HepG2 (cell line): ENCODE results near the gene PLOD3.

ENCODE experiments used
- E2F5 ChIP-seq: sonication (generic); formaldehyde crosslinking; conservative IDR thresholded peaks from 2 replicates; pipeline ENCODE4 v1.4.0; 2020; ENCODE audit warnings: missing genetic modification reagents
- GZF1 ChIP-seq: sonication (generic); formaldehyde crosslinking; IDR thresholded peaks from 2 replicates; pipeline ENCODE4 v1.5.1; 2020; ENCODE audit warnings: mild to moderate bottlenecking, missing genetic modification reagents
- KMT2A ChIP-seq: sonication (generic); formaldehyde crosslinking; IDR thresholded peaks from 2 replicates; pipeline ENCODE4 v1.4.0; 2020; ENCODE audit warnings: missing genetic modification reagents
- NBN ChIP-seq: fragments of 450-650 bp; conservative IDR thresholded peaks from 2 replicates; pipeline ENCODE4 v1.6.1; 2017
- SOX6 ChIP-seq, 2 experiments: fragments of 450-650 bp in 1 of 2; sonication (generic) in 1 of 2; formaldehyde crosslinking in 1 of 2; IDR thresholded peaks; 2 replicates each; pipeline versions ENCODE4 v1.4.0 to v1.6.1; 2017 to 2020; ENCODE audit warnings: antibody characterized with exemption in 1 of 2, mild to moderate bottlenecking in 1 of 2, missing genetic modification reagents in 1 of 2
- USF2 ChIP-seq, 2 experiments: sonication (generic) in 1 of 2; formaldehyde crosslinking in 1 of 2; IDR thresholded peaks; 2 replicates each; pipeline versions ENCODE4 v1.5.1 to v1.6.1; 2011 to 2020; ENCODE audit warnings: borderline replicate concordance in 1 of 2, low read depth in 1 of 2, low read length in 1 of 2, mild to moderate bottlenecking in 1 of 2, missing genetic modification reagents in 1 of 2, moderate library complexity in 1 of 2

- TF ChIP-seq GZF1 (CRISPR knock-in tag) (no peak), NBN (no peak), USF2 (IDR thresholded peaks at IDR 0.05; ENCODE audit: low read depth, low read length) (no peak), USF2 (CRISPR knock-in tag; IDR thresholded peaks at IDR 0.05; ENCODE audit: borderline replicate concordance) (no peak), SOX6 (IDR thresholded peaks at IDR 0.05) (no peak), SOX6 (CRISPR knock-in tag; IDR thresholded peaks at IDR 0.05) (no peak), E2F5 (CRISPR knock-in tag) (no peak), KMT2A (CRISPR knock-in tag) (no peak)
These were observed 43.6 kb downstream of the PLOD3 start for GRCh38 chr7:101173752-101174244.
